Measurements from ENCODE around the gene SPINK7.

- no peak for TF ChIP-seq CTCF (IDR thresholded peaks at IDR 0.05; ENCODE audit: insufficient read depth, low read length)
- TF ChIP-seq, protein P1, sequence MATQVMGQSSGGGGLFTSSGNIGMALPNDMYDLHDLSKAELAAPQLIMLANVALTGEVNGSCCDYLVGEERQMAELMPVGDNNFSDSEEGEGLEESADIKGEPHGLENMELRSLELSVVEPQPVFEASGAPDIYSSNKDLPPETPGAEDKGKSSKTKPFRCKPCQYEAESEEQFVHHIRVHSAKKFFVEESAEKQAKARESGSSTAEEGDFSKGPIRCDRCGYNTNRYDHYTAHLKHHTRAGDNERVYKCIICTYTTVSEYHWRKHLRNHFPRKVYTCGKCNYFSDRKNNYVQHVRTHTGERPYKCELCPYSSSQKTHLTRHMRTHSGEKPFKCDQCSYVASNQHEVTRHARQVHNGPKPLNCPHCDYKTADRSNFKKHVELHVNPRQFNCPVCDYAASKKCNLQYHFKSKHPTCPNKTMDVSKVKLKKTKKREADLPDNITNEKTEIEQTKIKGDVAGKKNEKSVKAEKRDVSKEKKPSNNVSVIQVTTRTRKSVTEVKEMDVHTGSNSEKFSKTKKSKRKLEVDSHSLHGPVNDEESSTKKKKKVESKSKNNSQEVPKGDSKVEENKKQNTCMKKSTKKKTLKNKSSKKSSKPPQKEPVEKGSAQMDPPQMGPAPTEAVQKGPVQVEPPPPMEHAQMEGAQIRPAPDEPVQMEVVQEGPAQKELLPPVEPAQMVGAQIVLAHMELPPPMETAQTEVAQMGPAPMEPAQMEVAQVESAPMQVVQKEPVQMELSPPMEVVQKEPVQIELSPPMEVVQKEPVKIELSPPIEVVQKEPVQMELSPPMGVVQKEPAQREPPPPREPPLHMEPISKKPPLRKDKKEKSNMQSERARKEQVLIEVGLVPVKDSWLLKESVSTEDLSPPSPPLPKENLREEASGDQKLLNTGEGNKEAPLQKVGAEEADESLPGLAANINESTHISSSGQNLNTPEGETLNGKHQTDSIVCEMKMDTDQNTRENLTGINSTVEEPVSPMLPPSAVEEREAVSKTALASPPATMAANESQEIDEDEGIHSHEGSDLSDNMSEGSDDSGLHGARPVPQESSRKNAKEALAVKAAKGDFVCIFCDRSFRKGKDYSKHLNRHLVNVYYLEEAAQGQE (IDR thresholded peaks at IDR 0.05; ENCODE audit: insufficient replicate concordance, low read depth), result no peak
- no peak for TF ChIP-seq POLR2AphosphoS5 (IDR thresholded peaks at IDR 0.05; ENCODE audit: low read depth)
- TF ChIP-seq GABPA (IDR thresholded peaks at IDR 0.05; ENCODE audit: low read depth), result no peak
These were observed 739 bp upstream of the SPINK7 start for GRCh38 chr5:148311484-148311883.

All from HL-60 (cell line).